Head of caudate nucleus (tissue), 42 donors: ENCODE measurements around the gene ZPBP2.

ENCODE experiments used
- DNase-seq, 42 donors: peaks; one replicate each; pipeline versions ENCODE4 v3.0.0 to v3.0.0-alpha.2; 2020 to 2021; ENCODE audit warnings: mixed read lengths in 7 of 42
- intact Hi-C: fragments of 100-400 bp; cut with DNase I; formaldehyde crosslinking; loops from one replicate; pipeline ENCODE4 v1.15.0; 2022

Gene ZPBP2

GRCh38 chr17:39926588-39927100 lies 58.6 kb downstream of the ZPBP2 start:
- peak in 4 of 42 donors; percentile 10 to 45 (median 29) for DNase-seq
- intact Hi-C loops = loop anchor here (1.0 to 2.0 kb wide), 2 partner anchors 26 to 54 kb away; partner anchors contain the start of gene PSMD3
